Colon (tissue), 2 donors: ENCODE results near the gene CREBRF.
"Not testable (repeated sequence)": the region's sequence is repeated elsewhere in the genome, so short reads cannot be mapped to it uniquely, and the experiment has no call there.

Experiments
- FAIRE-seq: peaks from 2 replicates; lab custom pipeline; 2012; peaks lifted over from hg19 to GRCh38; lab: Jason Lieb, UNC
- donor health status: control.
- donor health status: control.

CREBRF gene

GRCh38 chr5:173055983-173056782 is at the start of gene CREBRF:
TSS of gene CREBRF (plus strand) at chr5:173056352. CDS start at chr5:173080776, 24,424 bp downstream.
- FAIRE-seq = no peak

- no peak for FAIRE-seq
These were observed 46.1 kb upstream of the CREBRF start for GRCh38 chr5:173010021-173010420.

- no peak for FAIRE-seq
These were observed 45.3 kb upstream of the CREBRF start for GRCh38 chr5:173010547-173011464.

GRCh38 chr5:173011566-173011965 is 44.6 kb upstream of the CREBRF start:
- no peak for FAIRE-seq

GRCh38 chr5:173012882-173013281 is 43.3 kb upstream of the CREBRF start:
- no peak for FAIRE-seq

- FAIRE-seq = no peak
These were observed 41.5 kb upstream of the CREBRF start for GRCh38 chr5:173014671-173015070.

- FAIRE-seq = no peak
These were observed 41.0 kb upstream of the CREBRF start for GRCh38 chr5:173015192-173015591.

- FAIRE-seq = no peak
These were observed 40.3 kb upstream of the CREBRF start for GRCh38 chr5:173015598-173016455.

- no peak for FAIRE-seq
These were observed 39.5 kb upstream of the CREBRF start for GRCh38 chr5:173016598-173017046.

GRCh38 chr5:173017087-173017486 is 39.1 kb upstream of the CREBRF start:
- FAIRE-seq = not testable (repeated sequence)

- FAIRE-seq = no peak
These were observed 37.8 kb upstream of the CREBRF start for GRCh38 chr5:173018358-173018757.

GRCh38 chr5:173020154-173020581 is 36.0 kb upstream of the CREBRF start:
- no peak for FAIRE-seq

GRCh38 chr5:173020643-173021042 is 35.5 kb upstream of the CREBRF start:
- no peak for FAIRE-seq

- FAIRE-seq = no peak
These were observed 30.5 kb upstream of the CREBRF start for GRCh38 chr5:173025651-173026050.

- FAIRE-seq = no peak
These were observed 28.2 kb upstream of the CREBRF start for GRCh38 chr5:173027905-173028304.

GRCh38 chr5:173028811-173029327 is 27.3 kb upstream of the CREBRF start:
- FAIRE-seq = no peak

GRCh38 chr5:173029499-173029921 is 26.6 kb upstream of the CREBRF start:
- FAIRE-seq = no peak

- not testable (repeated sequence) for FAIRE-seq
These were observed 24.1 kb upstream of the CREBRF start for GRCh38 chr5:173032096-173032495.

GRCh38 chr5:173032730-173033129 is 23.4 kb upstream of the CREBRF start:
- FAIRE-seq = no peak

GRCh38 chr5:173033923-173034322 is 22.2 kb upstream of the CREBRF start:
- no peak for FAIRE-seq

- no peak for FAIRE-seq
These were observed 20.0 kb upstream of the CREBRF start for GRCh38 chr5:173035904-173036707.
